ENCODE data around the gene ABO. TPM values are rescaled to one million over a fixed set of nuclear protein-coding genes. Genes with fewer than 3 reads are reported as not detected.
"Not testable (repeated sequence)": the region's sequence is repeated elsewhere in the genome, so short reads cannot be mapped to it uniquely, and the experiment has no call there.

The ABO gene
- total RNA-seq, 1 experiment from 2014 or later, result 2.8 TPM

GRCh38 chr9:133284362-133284761 lies 9.4 kb upstream of the ABO start:
- no TSS peak for BruUV-seq (replicated peaks)
- Mint-ChIP-seq H3K36me3 (ENCODE audit: insufficient read depth, unreplicated experiment) (no peaks in the 10 kb centered on the region), H3K27me3 (ENCODE audit: unreplicated experiment) (no peaks in the 10 kb centered on the region), H3K9me3 (ENCODE audit: low read depth, unreplicated experiment) (no peaks in the 10 kb centered on the region), H3K27ac (ENCODE audit: unreplicated experiment) (no peak overlapping the region), H3K4me3 (ENCODE audit: low read depth, unreplicated experiment) (no peak overlapping the region), H3K4me1 (ENCODE audit: low read depth, unreplicated experiment) (no peaks in the 10 kb centered on the region)
- DNase-seq, result no peak
- no peak for TF ChIP-seq CTCF (IDR thresholded peaks at IDR 0.05; ENCODE audit: unreplicated experiment)
- intact Hi-C loops (cut with micrococcal nuclease; ENCODE audit: unreplicated experiment), result no loop called here
- CTCF ChIA-PET, result no interaction called here

- intact Hi-C loops (cut with micrococcal nuclease; ENCODE audit: unreplicated experiment); H3K36me3 Mint-ChIP-seq (ENCODE audit: insufficient read depth, unreplicated experiment); CTCF ChIA-PET; DNase-seq; BruUV-seq (replicated peaks); H3K4me1 Mint-ChIP-seq (ENCODE audit: low read depth, unreplicated experiment); H3K27me3 Mint-ChIP-seq (ENCODE audit: unreplicated experiment); H3K9me3 Mint-ChIP-seq (ENCODE audit: low read depth, unreplicated experiment); H3K27ac Mint-ChIP-seq (ENCODE audit: unreplicated experiment); H3K4me3 Mint-ChIP-seq (ENCODE audit: low read depth, unreplicated experiment): not testable (repeated sequence)
Observed at GRCh38 chr9:133283255-133284032, 8.4 kb upstream of the ABO start.

- BruUV-seq (replicated peaks), result no TSS peak
- CTCF ChIA-PET, result no interaction called here
- Mint-ChIP-seq H3K9me3 (ENCODE audit: low read depth, unreplicated experiment) (no peaks in the 10 kb centered on the region), H3K27ac (ENCODE audit: unreplicated experiment) (no peak overlapping the region), H3K4me3 (ENCODE audit: low read depth, unreplicated experiment) (no peak overlapping the region), H3K27me3 (ENCODE audit: unreplicated experiment) (peaks cover 9% of the 10 kb centered on the region), H3K36me3 (ENCODE audit: insufficient read depth, unreplicated experiment) (no peaks in the 10 kb centered on the region), H3K4me1 (ENCODE audit: low read depth, unreplicated experiment) (no peaks in the 10 kb centered on the region)
- TF ChIP-seq CTCF (IDR thresholded peaks at IDR 0.05; ENCODE audit: unreplicated experiment), result no peak
- intact Hi-C loops (cut with micrococcal nuclease; ENCODE audit: unreplicated experiment), result no loop called here
- no peak for DNase-seq
Observed at GRCh38 chr9:133282464-133283238, 7.7 kb upstream of the ABO start.

GRCh38 chr9:133280392-133280791 lies 5.4 kb upstream of the ABO start:
- intact Hi-C loops (cut with micrococcal nuclease; ENCODE audit: unreplicated experiment), result no loop called here
- DNase-seq, result no peak
- H3K27ac Mint-ChIP-seq (ENCODE audit: unreplicated experiment), result no peak overlapping the region
- CTCF ChIA-PET, result no interaction called here
- TF ChIP-seq CTCF (IDR thresholded peaks at IDR 0.05; ENCODE audit: unreplicated experiment), result no peak
- peaks cover 23% of the 10 kb centered on the region for H3K27me3 Mint-ChIP-seq (ENCODE audit: unreplicated experiment)
- no TSS peak for BruUV-seq (replicated peaks)
- no peak overlapping the region for H3K4me3 Mint-ChIP-seq (ENCODE audit: low read depth, unreplicated experiment)
- H3K36me3 Mint-ChIP-seq (ENCODE audit: insufficient read depth, unreplicated experiment), result no peaks in the 10 kb centered on the region
- no peaks in the 10 kb centered on the region for H3K4me1 Mint-ChIP-seq (ENCODE audit: low read depth, unreplicated experiment)
- H3K9me3 Mint-ChIP-seq (ENCODE audit: low read depth, unreplicated experiment), result peaks cover 4% of the 10 kb centered on the region

Measured in Calu3 (cell line).